NCI-H1417 (cell line): ENCODE data around the gene ASAP2.

Experiments used
- DNase-seq, 3 experiments: peaks; one replicate each; lab custom pipeline; 2025; lab: John Stamatoyannopoulos, UW

ASAP2 gene

GRCh38 chr2:9231291-9232165, 24.9 kb downstream of the ASAP2 start:
- DNase-seq: peak; percentile 18 to 53 (median 25)

- DNase-seq: no peak
Observed at GRCh38 chr2:9232166-9232479, 25.5 kb downstream of the ASAP2 start.

DNA sequence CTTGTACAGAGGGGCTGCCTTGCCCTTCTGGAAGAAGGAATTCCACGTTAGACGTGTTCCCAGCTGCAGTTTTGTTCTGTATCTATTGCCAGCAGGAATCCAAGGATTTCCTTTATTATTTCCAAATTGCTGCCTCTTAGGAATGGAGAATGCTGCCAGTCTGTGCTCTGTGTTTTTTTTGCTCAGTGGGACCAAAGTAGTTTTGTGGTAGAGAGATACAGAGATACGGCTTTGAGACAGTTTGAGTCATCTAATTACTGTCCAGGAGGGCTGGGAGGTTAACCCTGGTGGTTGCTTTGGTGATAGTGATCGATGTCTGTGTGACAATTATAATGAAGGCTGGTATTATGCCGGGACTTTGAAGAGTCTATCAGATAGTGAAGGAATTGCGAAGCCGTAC, 26.3 kb downstream of the ASAP2 start:
- peak in 2 of 3 experiments; percentile 30 to 69 for DNase-seq

DNA sequence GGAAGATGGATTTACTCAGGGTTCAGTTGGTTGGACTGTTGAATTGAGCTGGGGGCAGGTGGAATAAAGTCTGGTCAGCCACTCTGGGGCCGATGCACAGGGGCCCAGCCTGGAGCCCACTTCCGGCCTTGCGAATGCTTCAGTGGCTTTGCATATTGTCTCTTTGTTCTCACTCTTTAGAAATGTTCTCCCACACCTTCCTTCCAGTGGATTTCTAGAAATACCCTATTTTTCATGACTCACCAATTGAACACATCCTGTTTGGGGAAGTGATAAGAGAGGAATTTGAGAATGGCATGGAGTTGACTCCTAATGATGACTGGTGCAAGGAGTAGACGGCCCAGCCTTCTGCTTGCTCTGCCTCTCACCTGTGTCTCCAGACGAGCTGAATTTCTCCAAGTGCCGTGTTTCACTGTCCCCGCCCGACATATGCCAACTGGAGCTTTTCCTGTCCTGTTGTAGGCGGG, 28.1 kb downstream of the ASAP2 start:
- DNase-seq: no peak

DNA sequence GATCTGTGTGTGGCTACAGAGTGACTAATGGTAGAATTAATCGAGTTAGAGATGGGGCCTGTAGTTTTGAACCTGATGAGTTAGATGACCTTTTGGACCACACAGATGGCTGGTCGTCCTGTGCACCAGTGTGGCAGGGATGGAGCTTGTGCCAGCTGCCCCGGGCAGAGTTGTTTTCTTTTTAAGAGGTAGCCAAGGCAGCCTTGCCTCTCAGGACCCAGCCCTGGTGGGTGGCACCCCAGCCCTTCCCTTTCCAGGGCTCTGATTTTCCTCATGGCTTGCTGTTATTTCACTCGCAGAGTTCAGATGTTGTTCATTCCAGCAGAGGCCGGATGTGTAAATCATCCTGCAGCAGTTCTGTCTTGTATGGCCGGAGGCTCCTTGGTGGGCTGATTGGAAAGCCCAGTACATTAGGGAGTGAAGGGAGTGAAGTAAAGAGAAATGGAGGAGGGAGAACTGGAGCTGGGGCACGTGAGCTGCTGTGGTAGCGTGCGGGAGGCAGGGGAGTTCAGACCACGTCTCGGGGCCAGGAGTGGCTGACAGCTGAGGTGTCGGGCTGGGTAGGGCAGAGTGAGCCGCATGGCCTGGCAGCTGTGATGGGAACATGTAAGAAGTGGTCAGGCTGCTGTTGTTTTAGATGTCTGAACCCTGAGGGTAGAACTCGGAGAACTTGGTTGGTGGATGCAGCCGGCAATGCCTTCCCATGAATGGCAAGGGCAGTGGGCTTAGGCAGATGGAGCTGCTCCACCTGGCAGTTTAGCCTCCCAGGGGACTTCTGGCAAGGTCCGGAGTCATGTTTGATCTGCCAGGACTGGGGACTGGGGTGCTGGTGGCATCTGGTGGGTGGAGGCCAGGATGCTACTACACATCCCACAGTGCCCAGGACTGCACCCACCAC, 28.8 kb downstream of the ASAP2 start:
- no peak for DNase-seq

GRCh38 chr2:9236045-9236344, 29.4 kb downstream of the ASAP2 start:
- no peak for DNase-seq

DNA sequence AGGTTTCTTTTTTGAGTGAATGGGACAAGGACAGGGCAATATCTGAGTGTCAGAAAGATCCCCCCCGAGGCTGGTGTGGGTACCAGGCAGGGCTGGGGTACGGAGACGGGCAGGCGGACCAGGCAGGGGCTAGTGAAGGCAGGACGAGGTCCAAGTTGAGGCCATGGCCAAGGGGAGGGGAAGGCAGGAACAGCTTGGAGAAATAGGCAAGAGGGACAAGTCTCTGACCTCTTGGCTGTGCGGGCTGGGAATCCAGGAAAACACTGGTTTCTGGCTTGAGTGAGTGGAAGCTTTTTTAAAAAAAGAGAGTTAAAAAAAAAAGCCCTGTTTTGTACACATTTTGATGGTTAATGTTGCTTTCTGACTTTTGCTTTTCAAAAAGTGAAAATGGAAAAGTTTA, 30.3 kb downstream of the ASAP2 start:
- DNase-seq: no peak

DNA sequence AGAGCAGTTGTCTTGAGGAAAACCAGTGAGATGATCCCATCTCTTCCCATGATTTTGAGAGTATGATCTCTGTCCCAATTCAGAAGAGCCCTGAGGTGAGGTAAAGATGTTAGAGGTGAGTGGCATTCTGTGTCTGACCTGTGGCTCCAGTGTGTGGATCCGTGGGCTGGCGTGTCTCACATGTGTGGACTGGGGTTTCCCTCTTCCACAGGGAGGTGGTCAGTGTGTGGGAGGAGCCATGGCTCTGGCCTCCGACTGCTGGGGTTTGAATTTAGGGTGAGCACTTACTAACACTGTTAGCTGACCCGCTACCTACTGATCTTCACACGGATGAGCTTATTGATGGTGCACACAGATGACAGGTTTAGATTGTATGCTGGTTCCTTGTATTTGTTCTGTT, 31.2 kb downstream of the ASAP2 start:
- DNase-seq: no peak

- no peak for DNase-seq
Observed at GRCh38 chr2:9238591-9239326, 32.1 kb downstream of the ASAP2 start.

DNA sequence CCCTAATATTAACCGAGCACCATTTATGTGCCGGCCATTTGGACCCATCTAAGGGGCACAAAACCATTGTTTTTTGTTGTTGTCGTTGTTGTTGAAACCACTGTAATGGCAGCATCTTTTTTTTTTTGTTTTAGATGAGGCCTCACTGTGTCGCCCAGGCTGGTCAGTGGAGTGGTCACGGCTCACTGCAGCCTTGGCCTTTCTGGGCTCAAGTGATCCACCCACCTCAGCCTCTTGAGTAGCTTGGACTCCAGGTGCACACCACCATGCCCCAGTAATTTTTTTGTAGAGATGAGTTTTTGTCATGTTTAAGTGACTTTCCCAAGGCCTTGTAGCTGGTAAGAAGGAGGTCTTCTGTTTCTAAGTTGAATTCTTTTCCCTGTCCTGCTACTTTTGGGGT, 33.0 kb downstream of the ASAP2 start:
- DNase-seq: no peak

- no peak for DNase-seq
Observed at GRCh38 chr2:9240745-9241144, 34.1 kb downstream of the ASAP2 start.

- DNase-seq: no peak
Observed at GRCh38 chr2:9241233-9241632, 34.6 kb downstream of the ASAP2 start.

DNA sequence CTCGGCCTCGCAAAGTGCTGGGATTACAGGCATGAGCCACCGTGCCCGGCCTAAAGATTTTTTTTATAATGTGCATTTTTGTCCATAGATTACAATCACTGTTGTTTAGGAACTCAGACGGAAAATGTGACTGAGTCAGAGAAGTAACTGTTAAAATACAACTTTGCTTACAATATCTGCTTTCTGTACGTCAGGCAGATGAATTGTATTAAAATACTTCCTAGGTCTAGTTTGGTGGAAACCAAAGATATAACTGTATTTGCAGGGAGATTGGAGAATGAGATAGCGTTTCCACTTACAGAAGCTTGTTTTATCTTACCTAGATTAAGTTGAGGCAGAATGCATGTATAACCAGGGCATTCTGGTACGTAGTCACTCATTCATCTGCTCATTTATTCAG, 36.7 kb downstream of the ASAP2 start:
- DNase-seq: no peak

GRCh38 chr2:9244985-9245544, 38.5 kb downstream of the ASAP2 start:
- no peak for DNase-seq

- DNase-seq: no peak
Observed at GRCh38 chr2:9247177-9247576, 40.6 kb downstream of the ASAP2 start.

GRCh38 chr2:9247786-9248185, 41.2 kb downstream of the ASAP2 start:
- peak in 2 of 3 experiments; percentile 18 to 86 for DNase-seq

GRCh38 chr2:9248363-9248762, 41.8 kb downstream of the ASAP2 start:
- no peak for DNase-seq

GRCh38 chr2:9249020-9249800, 42.6 kb downstream of the ASAP2 start:
- no peak for DNase-seq

DNA sequence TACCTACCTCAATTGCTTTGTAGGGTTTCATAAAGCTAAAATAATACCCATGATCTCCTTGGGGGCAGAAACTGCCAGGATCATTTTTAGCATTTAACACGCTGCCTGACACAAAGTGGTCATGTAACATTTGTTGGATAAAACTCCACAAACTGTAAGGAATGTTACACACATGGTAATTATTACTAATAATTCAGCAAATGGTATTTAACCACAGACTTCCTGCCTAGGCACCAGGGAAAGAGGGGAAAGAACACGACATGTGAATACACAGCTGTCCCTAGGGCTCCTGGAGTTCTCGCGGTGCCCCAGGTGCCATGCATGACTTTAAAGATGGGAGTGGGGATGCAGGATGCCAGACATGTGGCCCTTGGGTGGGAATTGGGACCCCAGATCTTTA, 43.5 kb downstream of the ASAP2 start:
- no peak for DNase-seq

DNA sequence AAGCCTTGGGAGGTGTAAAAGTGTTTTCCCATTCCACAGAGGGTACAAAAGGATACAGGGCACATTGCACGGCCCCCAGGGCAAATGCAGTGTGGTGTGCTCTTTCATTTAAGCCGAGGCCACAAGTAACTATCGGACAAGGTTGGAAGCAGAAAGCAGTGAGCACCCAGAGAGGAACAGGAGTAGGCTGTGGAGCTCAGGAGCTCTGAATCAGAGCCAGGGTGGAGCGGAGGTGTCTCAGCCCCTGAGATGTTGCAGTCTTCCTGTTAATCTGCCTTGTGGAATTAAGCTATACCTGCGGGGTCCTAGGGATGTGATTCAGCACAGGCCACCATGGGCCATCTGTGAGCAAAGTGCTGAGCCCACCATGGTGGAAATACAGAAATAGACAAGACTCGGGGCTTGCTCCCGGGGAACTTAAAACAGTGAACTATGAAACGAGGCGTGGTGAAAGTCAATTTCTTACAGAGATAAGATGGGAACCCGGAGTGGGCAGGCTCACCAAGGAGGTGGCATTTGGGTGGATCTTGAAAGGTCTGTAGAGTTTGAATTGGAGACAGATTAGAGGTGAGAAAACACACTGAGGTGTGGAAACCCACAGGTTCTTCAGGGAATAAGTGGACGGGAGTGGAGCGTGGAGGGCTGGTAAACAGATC, 44.0 kb downstream of the ASAP2 start:
- DNase-seq: no peak
